WI38 (cell line): Measurements from ENCODE around the gene WDR19.

Source experiments
- H3K4me3 ChIP-seq: 2 replicates; pipeline ENCODE4 v1.5.1; 2011; ENCODE audit warnings: low read depth, mild to moderate bottlenecking, control low read depth, low read length
- CTCF ChIP-seq: IDR thresholded peaks from 2 replicates; pipeline ENCODE4 v1.5.1; 2012; ENCODE audit warnings: low read depth, mild to moderate bottlenecking, control low read depth, low read length

WDR19 gene

GRCh38 chr4:39319676-39320075 lies 137.3 kb downstream of the WDR19 start:
- H3K4me3 ChIP-seq, result no peak overlapping the region
- TF ChIP-seq CTCF, result no peak

GRCh38 chr4:39320381-39321115 lies 138.2 kb downstream of the WDR19 start:
- TF ChIP-seq CTCF, result no peak
- H3K4me3 ChIP-seq, result no peak overlapping the region

- no peak overlapping the region for H3K4me3 ChIP-seq
- TF ChIP-seq CTCF, result no peak
These were observed 141.5 kb downstream of the WDR19 start for GRCh38 chr4:39323821-39324220.

- no peak for TF ChIP-seq CTCF
- H3K4me3 ChIP-seq, result no peak overlapping the region
These were observed 142.1 kb downstream of the WDR19 start for GRCh38 chr4:39324446-39324845.

- no peak for TF ChIP-seq CTCF
These were observed 142.7 kb downstream of the WDR19 start for GRCh38 chr4:39324897-39325613.

GRCh38 chr4:39326468-39326977 lies 144.2 kb downstream of the WDR19 start:
- TF ChIP-seq CTCF, result no peak
- H3K4me3 ChIP-seq, result no peak overlapping the region

More at GRCh38 chr4:39324897-39325613, 142.7 kb downstream of the WDR19 start:
- H3K4me3 ChIP-seq, result no peak overlapping the region

- no peak overlapping the region for H3K4me3 ChIP-seq
- no peak for TF ChIP-seq CTCF
These were observed 148.0 kb downstream of the WDR19 start for GRCh38 chr4:39330353-39330752.
